GM19193 (cell line): Measurements from ENCODE around the gene DDA1.

Source experiments
- POLR2A ChIP-seq: IDR thresholded peaks from 4 replicates; pipeline ENCODE4 v1.6.1; 2011; ENCODE audit not compliant: insufficient read depth, insufficient read length; ENCODE audit errors: extremely low read depth

The DDA1 gene

DNA sequence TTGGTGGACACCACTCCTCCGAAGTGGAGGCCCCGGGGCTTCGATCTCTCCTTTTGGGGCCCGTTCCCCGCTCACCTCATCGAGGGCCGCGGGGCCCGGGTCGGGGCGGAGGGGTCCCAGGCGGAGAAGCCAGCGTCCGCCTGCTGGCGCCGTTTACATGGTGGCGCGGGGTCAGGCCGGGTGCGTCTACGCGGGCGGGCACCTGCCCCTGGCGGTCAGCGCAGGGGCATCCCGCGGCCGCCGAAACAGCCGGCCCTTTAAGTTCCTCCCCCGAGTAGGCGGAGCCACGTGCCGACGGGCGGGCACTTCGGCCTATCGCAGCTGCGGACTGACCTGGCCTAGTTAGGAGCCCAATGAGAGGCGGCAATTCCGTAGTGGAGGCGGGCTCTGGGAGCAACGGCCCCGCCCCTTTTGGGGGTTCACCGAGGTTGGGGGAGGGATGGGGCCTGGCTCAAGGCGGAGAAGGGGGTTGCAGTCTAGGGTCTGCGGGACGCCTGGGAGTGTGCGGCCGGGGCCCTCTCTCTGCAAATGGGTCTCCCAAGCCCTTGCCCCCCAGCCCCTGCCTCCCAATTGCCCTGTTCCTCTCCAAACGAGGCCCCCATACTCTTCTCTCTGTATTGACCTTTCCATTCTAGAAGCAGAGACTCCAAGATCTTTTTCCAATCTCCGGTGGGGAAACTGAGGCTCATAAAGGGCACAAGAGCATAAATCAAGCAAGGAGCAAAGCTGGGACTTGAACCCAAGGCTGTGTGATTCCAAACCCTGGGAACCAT is 6.0 kb upstream of the DDA1 start, which contains the start of gene ABHD8:
Gene ABHD8 (minus strand): TSS at position 259 of the 773 bp plus-strand sequence. CDS start 1,809 bp downstream, outside the sequence.
- TF ChIP-seq POLR2A = peak; percentile 37

DNA sequence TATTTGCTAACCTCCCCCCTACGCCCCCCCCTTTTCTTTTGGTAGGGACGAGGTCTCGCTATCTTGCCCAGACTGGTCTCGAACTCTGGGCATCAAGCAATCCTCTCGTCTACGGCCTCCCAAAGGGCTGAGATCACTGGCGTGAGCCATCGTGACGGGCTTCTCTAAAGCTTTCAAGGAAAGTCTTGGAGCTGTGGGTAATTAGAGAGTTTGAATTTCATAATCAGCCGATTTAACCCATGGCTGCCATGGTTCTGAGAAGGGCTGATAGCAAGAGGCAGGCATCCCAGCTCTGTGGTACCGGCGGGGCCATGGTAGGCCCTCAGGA is 5.5 kb upstream of the DDA1 start:
- no peak for TF ChIP-seq POLR2A

DNA sequence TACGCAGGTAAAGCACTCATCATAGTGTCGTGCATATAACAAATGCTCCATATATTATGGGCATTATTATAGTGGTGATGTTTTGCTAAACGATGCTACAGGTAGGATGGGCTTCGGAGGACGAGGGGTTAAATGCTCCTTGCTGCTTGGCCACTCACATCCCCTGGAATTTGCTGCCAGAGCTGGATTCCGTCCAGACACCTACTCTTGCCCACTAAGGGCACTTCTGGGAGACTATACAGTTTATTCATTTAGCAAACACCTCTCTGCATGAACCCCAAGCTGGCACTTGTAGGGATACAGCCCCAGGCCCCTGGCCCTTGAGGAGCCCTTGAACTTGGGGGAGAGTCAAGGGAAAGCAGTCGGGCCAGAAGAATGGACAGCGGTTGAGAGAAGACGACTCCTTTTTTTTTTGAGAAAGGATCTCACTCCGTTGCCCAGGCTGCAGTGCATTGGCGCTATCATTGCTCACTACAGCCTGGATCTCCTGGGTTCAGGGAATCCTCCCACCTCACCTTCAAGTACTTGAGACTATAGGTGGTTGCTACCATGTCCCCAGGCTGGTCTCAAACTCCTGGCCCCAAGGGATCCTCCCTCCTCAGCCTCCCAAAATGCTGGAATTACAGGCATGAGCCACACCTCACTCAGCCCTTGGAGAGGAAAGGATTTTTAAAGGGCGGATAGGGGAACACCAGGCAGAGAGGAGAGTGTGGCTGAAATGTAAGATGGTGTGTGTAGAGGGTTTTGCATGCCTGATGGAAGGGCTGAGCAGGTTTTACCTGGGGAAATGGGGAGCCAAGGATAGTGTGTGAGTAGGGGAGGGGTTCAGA is 4.8 kb upstream of the DDA1 start:
- TF ChIP-seq POLR2A = no peak

DNA sequence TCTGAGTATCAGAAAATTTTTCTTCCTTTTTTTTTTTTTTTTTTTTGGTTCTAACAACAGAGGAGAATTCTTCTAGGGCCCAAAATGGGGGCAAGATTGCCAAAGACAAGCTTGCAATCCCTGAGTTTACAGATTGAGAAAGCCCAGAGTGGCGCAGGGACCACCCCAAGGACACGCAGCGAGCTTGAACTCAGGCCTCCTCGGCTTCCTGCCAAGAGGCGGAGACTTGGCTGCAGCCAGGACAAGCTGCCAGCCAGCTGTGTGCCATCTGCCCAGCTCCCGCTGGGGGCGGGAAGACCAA is 4.2 kb upstream of the DDA1 start:
- no peak for TF ChIP-seq POLR2A

DNA sequence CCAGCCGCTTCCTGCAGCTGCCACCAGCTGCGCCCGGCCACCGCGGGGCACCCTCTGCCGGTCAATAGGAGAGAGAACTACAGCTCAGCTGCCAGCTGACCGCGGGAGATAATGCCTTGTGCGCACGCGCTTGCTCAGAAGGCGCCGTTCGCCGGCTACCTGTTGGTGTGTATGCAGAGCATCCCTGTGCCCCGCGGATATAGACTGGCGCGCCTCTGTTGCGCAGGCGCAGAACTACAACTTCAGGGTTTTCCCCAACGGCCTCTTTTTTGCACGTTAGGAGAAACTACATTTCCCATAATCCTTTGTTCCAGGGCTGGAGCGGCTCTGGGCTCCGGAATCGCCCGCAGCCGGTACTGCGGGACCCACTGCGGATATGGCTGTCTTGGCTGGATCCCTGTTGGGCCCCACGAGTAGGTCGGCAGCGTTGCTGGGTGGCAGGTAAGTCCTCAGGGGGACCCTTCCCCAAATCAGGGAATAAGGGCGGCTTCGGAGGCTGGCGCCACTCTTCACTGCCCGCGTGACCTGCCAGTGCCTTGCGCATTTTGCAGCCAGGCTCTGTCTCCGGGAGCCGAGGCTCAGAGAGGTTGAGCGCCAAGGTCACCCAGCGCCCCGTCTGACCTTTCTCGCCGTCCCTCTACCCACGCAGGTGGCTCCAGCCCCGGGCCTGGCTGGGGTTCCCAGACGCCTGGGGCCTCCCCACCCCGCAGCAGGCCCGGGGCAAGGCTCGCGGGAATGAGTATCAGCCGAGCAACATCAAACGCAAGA is 3.7 kb upstream of the DDA1 start, which contains the start of gene MRPL34:
Gene MRPL34 (plus strand): TSS at position 356 of the 768 bp plus-strand sequence. CDS start 21 bp downstream, at position 377.
- peak; percentile 62 for TF ChIP-seq POLR2A

DNA sequence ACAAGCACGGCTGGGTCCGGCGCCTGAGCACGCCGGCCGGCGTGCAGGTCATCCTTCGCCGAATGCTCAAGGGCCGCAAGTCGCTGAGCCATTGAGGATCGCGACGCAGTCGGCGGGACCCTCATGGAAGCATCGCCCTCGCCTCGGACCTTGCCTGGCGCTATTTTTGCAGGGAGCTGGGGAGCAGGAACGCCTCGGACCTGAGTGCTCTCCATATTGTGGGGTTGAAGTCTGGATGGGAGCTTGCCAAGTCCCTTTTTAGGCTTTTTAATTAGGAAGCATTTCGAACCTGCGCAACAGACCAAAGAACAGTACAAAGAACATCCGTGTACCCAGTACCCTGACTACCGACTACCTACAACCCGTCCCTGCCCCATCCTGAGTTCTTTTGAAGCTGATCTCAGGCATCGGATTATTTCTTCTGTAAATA is 3.1 kb upstream of the DDA1 start:
- TF ChIP-seq POLR2A = no peak

DNA sequence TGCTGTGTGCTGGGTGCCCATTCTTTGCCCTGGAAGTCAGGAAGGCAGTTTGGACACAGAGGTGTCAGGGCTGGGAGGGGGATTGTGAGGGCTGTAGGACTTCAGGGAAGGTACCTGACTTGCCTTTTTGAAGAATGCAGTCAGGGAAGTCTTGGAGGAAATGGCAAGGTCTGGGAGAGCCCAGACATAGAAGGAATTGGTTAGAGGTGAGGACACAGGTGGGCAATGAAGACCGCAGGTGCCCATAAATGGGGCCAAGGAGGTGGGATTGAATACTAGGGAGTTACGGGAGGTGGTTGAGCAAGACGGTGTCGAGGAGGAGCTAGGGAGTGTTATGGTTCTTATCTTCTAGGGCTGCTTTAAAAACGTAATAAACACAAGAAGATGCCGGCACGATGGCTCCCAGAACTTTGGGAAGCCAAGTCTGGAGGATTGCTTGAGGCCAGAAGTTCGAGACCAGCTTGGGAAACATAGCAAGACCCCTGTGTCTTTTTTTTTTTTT is 1.4 kb upstream of the DDA1 start:
- TF ChIP-seq POLR2A = no peak

DNA sequence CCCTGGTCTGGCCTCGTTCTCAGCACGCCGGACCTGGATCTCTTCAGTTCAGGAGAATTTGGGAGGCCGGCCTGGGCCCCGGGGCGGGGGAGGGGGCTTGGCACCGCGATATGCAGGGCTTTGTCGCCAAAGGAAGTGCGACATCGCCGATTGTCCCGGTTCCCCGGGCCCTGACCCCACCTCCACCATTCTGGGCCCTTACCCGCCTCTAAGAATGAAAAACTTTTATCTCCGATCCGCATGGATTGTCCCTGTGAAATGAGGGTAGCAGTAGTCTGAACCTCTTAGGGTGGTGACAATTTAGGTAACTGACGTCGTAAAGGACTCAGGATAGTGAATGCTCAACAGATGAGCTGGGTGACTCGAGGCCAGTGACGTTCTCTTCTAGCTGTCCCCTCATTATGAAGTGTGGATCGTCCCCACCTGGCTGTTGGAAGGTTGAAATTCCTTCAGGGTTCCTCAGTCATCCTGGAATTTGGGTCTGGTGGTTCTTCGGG is 650 bp downstream of the DDA1 start:
- TF ChIP-seq POLR2A = no peak

DNA sequence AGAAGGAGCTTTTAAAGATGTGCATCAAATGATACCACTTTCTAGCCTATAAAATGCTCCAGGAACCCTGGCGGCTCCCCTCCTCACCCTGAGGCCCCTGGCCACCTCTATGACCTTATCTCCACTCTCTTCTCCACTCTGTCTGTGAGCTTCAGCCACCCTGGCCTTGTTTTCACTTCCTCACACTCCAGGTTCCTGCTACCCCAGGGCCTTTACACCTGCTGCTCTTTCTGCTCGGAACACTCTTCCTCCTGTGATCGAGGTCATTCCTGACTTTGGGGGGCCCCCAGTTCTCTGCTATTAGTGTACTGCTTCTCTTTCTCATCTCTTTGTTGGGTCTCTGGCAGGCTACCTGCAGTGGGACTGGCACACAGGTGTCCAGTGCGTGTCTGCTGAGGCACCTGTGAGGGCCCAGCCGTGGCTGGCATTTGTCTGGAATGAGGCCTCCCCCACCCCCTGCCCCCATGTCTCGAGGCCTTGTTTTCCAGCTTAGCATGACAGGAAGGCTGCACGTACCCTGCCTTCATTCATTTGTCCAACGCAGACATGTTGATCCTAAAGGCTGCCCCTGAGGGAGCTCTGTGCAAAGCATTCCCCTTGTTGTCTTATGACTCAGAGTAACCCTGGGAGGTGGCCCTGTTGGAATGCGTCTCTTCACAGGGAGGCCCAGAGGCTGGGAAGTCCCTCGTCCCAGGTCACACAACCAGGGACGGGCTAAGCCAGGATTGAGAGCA is 2.3 kb downstream of the DDA1 start:
- no peak for TF ChIP-seq POLR2A

DNA sequence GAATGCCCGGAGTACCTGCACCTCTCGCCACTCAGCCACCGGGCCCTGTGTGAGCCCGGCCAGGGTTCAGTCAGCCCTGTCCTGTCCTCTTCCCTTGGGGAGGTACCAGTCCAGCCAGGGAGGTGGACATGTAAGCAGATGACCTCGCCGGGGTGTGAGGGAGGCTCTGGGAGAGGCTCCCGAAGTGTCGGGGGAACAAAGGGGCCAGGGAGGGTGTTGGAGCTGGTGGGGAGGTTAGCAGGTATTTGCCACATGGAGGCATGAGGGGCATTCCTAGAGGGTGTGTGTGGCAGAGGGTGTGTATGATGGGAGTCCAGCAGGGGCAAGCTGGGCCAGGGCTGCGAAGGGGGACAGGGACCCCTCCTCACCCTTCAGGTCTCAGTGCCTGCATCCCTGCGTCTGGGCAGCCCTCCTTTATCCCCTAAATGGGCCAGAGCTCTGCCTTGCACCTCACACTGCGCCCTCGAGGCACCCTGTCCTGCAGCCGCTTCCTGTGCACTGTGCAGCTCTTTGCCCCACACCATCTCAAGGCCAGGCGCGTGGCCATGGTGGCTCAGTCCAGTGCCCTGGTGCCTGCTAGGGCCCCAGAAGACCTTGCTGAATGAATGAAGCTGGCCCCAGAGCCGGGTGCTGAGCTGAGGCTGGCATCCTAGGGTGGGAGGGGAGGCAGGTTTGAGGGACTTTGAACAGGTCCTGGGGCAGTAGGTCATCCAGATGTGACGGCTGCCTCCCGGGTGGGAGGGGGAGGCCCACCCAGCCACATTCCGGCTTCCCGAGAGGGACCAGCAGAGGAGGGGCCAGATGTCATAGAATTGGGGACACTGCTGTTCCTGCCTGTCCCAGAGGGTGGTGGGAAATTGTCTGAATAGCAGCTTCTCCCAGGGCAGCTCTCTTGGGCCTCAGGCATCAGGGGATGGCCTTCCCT is 3.1 kb downstream of the DDA1 start:
- no peak for TF ChIP-seq POLR2A

DNA sequence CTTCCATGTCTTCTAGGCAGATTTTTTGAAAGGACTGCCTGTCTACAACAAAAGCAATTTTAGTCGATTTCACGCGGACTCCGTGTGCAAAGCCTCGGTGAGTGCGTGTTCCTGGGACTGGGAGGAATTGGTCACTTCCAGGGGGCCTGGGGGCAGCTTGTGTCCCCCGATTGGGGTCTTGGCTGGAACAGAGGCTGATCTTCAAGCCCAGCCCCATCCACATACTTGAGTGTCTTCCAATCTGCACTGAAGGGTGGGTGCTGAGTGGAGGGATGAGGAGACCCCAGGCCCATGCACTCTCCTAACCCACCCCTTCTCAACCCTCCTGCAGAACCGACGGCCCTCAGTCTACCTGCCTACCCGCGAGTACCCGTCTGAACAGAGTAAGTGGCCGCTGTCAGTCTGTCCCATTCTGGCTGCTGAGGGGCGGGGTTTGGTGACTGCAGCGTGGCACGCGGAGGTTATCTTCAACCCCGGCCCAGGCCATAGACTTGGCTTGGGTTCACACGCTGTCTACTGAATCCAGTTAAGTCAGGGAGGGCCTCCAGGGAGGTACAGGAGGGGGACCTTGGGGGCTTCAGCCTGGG is 4.7 kb downstream of the DDA1 start:
- TF ChIP-seq POLR2A = no peak

DNA sequence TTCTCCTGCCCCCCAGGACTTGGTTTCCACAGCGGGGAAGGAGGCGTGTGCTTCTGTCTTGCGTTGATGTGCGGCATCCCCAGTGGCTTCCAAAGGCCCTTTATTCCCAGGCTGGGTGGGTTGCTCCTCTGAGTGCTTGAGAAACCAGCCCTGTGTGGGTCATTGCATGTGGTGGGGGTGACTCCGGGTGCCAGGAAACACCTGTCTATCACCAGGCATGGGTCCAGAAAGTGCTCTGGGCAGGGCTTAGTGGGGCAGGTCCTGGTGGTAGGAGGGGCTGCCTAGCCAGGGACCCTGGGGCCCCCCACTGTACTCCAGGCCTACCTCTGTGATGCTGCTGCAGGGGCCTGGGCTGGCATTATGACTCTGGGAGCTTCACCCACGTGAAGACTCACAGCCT is 9.6 kb downstream of the DDA1 start:
- no peak for TF ChIP-seq POLR2A
